ENCODE results near the gene SHPK.
"Not testable (repeated sequence)": the region's sequence is repeated elsewhere in the genome, so short reads cannot be mapped to it uniquely, and the experiment has no call there.

The SHPK gene

DNA sequence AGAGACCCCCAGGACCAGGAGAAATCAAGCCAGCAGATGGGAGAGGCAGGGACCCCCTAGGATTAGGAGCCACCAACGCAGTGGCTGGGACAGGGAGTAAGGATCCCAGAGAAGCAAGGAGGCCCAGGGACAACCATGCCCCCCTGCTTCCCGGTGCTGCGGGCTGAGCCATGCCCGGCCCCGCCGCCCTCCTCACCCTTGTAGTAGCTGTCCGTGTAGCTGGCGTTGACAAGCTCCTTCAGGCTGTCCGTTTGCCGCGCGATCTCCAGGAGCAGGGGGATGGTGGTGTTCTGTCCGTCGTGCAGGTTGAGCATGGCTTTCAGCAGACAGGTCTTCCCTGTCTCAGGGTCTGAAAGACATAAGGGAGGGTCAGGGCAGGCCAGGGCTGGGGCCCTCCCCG is 45.3 kb downstream of the SHPK start:
- intact Hi-C loops (cut with DNase I; ENCODE audit: low total_unique reads), result no loop called here
- TF ChIP-seq CTCF (IDR thresholded peaks at IDR 0.05), result no peak
- Histone ChIP-seq H3K9me3 (no peaks in the 10 kb centered on the region), H3K27me3 (no peaks in the 10 kb centered on the region), H3K4me1 (no peaks in the 10 kb centered on the region), H3K36me3 (peaks cover 32 to 65% (median 56%) of the 10 kb centered on the region in 3 donors), H3K27ac (no peak overlapping the region), H3K4me3 (no peak overlapping the region)
- no peak for DNase-seq

DNA sequence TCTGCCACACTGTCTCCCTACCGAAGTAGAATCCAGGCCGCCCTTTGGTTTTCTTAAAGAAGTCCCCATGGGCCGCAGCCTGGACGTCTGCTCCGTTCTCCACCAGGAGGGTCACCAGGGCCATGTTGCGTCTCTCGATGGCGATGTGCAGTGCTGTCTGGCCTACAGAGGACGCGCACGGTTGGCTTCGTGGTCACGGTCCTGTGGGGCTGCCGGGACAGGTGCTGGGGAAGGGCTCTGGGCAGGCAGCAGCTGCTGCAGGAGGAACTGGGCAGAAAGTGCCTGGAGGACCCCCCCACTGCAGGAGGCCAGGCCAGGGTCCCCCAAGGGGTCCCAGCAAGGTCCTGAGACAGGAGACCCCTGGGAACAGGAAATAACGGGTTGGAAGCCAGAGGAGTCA is 45.8 kb downstream of the SHPK start:
- H3K36me3 ChIP-seq, result peaks cover 36 to 70% (median 61%) of the 10 kb centered on the region in 3 donors
- H3K27me3 ChIP-seq, result no peaks in the 10 kb centered on the region
- H3K9me3 ChIP-seq, result no peaks in the 10 kb centered on the region
- no peak overlapping the region for H3K4me3 ChIP-seq
- H3K4me1 ChIP-seq, result no peaks in the 10 kb centered on the region
- no peak for TF ChIP-seq CTCF (IDR thresholded peaks at IDR 0.05)
- no peak overlapping the region for H3K27ac ChIP-seq
- intact Hi-C loops (cut with DNase I; ENCODE audit: low total_unique reads), result no loop called here
- no peak for DNase-seq

DNA sequence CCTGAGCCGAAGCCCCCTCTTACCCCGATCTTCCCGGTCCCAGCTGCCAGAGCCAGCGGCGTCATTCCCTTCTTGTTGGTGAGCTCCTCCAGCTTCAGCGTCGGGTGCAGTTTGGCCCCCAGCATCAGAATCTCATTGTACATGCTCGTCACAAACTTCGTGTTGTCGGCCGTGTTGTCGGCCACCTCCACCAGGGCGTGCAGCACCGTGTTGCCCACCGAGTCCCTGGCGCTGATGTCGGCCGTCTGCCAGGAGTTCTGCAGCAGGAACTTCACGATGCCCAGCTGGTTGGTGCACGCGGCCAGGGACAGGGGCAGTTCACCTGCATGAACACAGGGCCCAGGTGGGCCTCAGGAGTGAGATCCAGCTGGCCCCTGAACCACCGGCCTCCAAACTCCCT is 46.3 kb downstream of the SHPK start:
- no peaks in the 10 kb centered on the region for H3K9me3 ChIP-seq
- intact Hi-C loops (cut with DNase I; ENCODE audit: low total_unique reads), result no loop called here
- H3K36me3 ChIP-seq, result peaks cover 36 to 74% (median 62%) of the 10 kb centered on the region in 3 donors
- no peaks in the 10 kb centered on the region for H3K27me3 ChIP-seq
- H3K4me1 ChIP-seq, result no peaks in the 10 kb centered on the region
- DNase-seq, result no peak
- no peak for TF ChIP-seq CTCF (IDR thresholded peaks at IDR 0.05)
- no peak overlapping the region for H3K27ac ChIP-seq
- no peak overlapping the region for H3K4me3 ChIP-seq

GRCh38 chr17:3585826-3586225 is 50.2 kb downstream of the SHPK start:
- no peak for DNase-seq
- Histone ChIP-seq H3K4me3 (no peak overlapping the region), H3K4me1 (no peaks in the 10 kb centered on the region), H3K9me3 (no peaks in the 10 kb centered on the region), H3K27me3 (no peaks in the 10 kb centered on the region), H3K27ac (no peak overlapping the region), H3K36me3 (peaks cover 36 to 74% (median 48%) of the 10 kb centered on the region in 3 donors)
- intact Hi-C loops (cut with DNase I; ENCODE audit: low total_unique reads), result no loop called here
- TF ChIP-seq CTCF (IDR thresholded peaks at IDR 0.05), result no peak

- Histone ChIP-seq H3K4me1 (no peaks in the 10 kb centered on the region), H3K27ac (no peak overlapping the region), H3K27me3 (no peaks in the 10 kb centered on the region), H3K4me3 (no peak overlapping the region), H3K9me3 (no peaks in the 10 kb centered on the region), H3K36me3 (peaks cover 33 to 72% (median 48%) of the 10 kb centered on the region in 3 donors)
- intact Hi-C loops (cut with DNase I; ENCODE audit: low total_unique reads), result no loop called here
- TF ChIP-seq CTCF (IDR thresholded peaks at IDR 0.05), result no peak
- DNase-seq, result no peak
These were observed 52.6 kb downstream of the SHPK start for GRCh38 chr17:3583456-3583855.

GRCh38 chr17:3582915-3583314 is 53.1 kb downstream of the SHPK start:
- no peaks in the 10 kb centered on the region for H3K27me3 ChIP-seq
- DNase-seq, result no peak
- intact Hi-C loops (cut with DNase I; ENCODE audit: low total_unique reads), result no loop called here
- H3K4me3 ChIP-seq, result no peak overlapping the region
- H3K4me1 ChIP-seq, result no peaks in the 10 kb centered on the region
- H3K27ac ChIP-seq, result no peak overlapping the region
- no peak for TF ChIP-seq CTCF (IDR thresholded peaks at IDR 0.05)
- H3K9me3 ChIP-seq, result no peaks in the 10 kb centered on the region
- H3K36me3 ChIP-seq, result peaks cover 28 to 70% (median 43%) of the 10 kb centered on the region in 3 donors

DNA sequence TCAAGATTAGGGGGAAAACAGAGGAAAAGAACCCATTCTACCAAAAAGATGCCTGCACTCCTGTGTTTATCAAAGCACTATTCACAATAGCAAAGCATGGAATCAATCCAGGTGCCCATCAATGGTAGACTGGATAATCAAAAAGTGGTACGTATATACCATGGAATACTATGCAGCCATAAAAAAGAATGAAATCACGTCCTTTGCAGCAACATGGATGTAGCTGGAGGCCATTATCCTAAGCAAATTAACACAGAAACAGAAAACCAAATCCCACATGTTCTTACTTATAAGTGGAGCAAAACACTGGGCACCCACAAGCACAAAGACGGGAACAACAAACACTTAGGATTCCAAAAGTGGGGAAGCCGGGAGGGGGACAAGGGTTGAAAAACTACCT is 57.4 kb downstream of the SHPK start:
- peaks cover 7 to 55% (median 22%) of the 10 kb centered on the region in 3 donors for H3K36me3 ChIP-seq
- not testable (repeated sequence) for H3K4me3 ChIP-seq, H3K4me1 ChIP-seq

More for the DNA sequence above, 57.4 kb downstream of the SHPK start:
- DNase-seq; H3K9me3 ChIP-seq; H3K27ac ChIP-seq; intact Hi-C loops (cut with DNase I; ENCODE audit: low total_unique reads); H3K27me3 ChIP-seq: not testable (repeated sequence)
